ENCODE results near the gene TM4SF18.

TM4SF18 gene

GRCh38 chr3:149325581-149325980, 7.9 kb downstream of the TM4SF18 start:
- no peak for DNase-seq

GRCh38 chr3:149324332-149324731, 9.1 kb downstream of the TM4SF18 start:
- DNase-seq = no peak

GRCh38 chr3:149321640-149322039, 11.8 kb downstream of the TM4SF18 start:
- DNase-seq = no peak

GRCh38 chr3:149321136-149321535, 12.3 kb downstream of the TM4SF18 start:
- no peak for DNase-seq

- DNase-seq = no peak
These were observed 13.7 kb downstream of the TM4SF18 start for GRCh38 chr3:149319750-149320149.

GRCh38 chr3:149317072-149317471, 16.4 kb downstream of the TM4SF18 start:
- DNase-seq = no peak

- no peak for DNase-seq
These were observed 17.0 kb downstream of the TM4SF18 start for GRCh38 chr3:149316437-149316836.

GRCh38 chr3:149315694-149316093, 17.7 kb downstream of the TM4SF18 start:
- DNase-seq = no peak

- DNase-seq = no peak
These were observed 18.4 kb downstream of the TM4SF18 start for GRCh38 chr3:149314807-149315578.

GRCh38 chr3:149313542-149313941, 19.9 kb downstream of the TM4SF18 start:
- DNase-seq = no peak

GRCh38 chr3:149310796-149311534, 22.5 kb downstream of the TM4SF18 start:
- no peak for DNase-seq

- DNase-seq = no peak
These were observed 26.0 kb downstream of the TM4SF18 start for GRCh38 chr3:149307435-149307783.

- DNase-seq = no peak
These were observed 26.5 kb downstream of the TM4SF18 start for GRCh38 chr3:149306751-149307434.

GRCh38 chr3:149305376-149305775, 28.1 kb downstream of the TM4SF18 start:
- DNase-seq = no peak

- no peak for DNase-seq
These were observed 33.3 kb downstream of the TM4SF18 start for GRCh38 chr3:149299938-149300801.

- no peak for DNase-seq
These were observed 36.5 kb downstream of the TM4SF18 start for GRCh38 chr3:149296972-149297371.

GRCh38 chr3:149292666-149293065, 40.8 kb downstream of the TM4SF18 start:
- no peak for DNase-seq

- DNase-seq = no peak
These were observed 42.3 kb downstream of the TM4SF18 start for GRCh38 chr3:149291178-149291577.

- DNase-seq = no peak
These were observed 44.8 kb downstream of the TM4SF18 start for GRCh38 chr3:149288655-149289054.

GRCh38 chr3:149284034-149284433, 49.4 kb downstream of the TM4SF18 start:
- no peak for DNase-seq

- DNase-seq = no peak
These were observed 50.0 kb downstream of the TM4SF18 start for GRCh38 chr3:149283401-149283800.

- no peak for DNase-seq
These were observed 50.6 kb downstream of the TM4SF18 start for GRCh38 chr3:149282836-149283235.

GRCh38 chr3:149282322-149282721, 51.1 kb downstream of the TM4SF18 start:
- DNase-seq = no peak

All from stimulated activated CD8-positive, alpha-beta memory T cell treated with anti-CD3 and anti-CD28 coated beads, Interleukin-4, amount 100 ng/mL, for 48 hours (primary cell).